Fibroblast of mammary gland (primary cell): ENCODE results near the gene HSDL2.
A peak's percentile ranks its signal among the peaks of the same experiment; 100 is the strongest.
"Not testable (repeated sequence)": the region's sequence is repeated elsewhere in the genome, so short reads cannot be mapped to it uniquely, and the experiment has no call there.

Experiments
- DNase-seq: peaks from one replicate; pipeline ENCODE4 v3.0.0-alpha.2; 2010; ENCODE audit warnings: low read depth
- H3K4me3 ChIP-seq: 2 replicates; pipeline ENCODE4 v1.5.1; 2011; ENCODE audit warnings: low read depth, mild to moderate bottlenecking, low read length, moderate library complexity; ENCODE audit not compliant: control insufficient read depth
- TF ChIP-seq, protein P1 (sequence below): conservative IDR thresholded peaks from 2 replicates; pipeline ENCODE4 v1.5.1; 2011; ENCODE audit warnings: low read depth, low read length, inconsistent platforms; ENCODE audit not compliant: control insufficient read depth, insufficient read depth

The HSDL2 gene

GRCh38 chr9:112364761-112365160, 15.1 kb upstream of the HSDL2 start:
- H3K4me3 ChIP-seq = no peak overlapping the region
- no peak for DNase-seq
- TF ChIP-seq, protein P1, sequence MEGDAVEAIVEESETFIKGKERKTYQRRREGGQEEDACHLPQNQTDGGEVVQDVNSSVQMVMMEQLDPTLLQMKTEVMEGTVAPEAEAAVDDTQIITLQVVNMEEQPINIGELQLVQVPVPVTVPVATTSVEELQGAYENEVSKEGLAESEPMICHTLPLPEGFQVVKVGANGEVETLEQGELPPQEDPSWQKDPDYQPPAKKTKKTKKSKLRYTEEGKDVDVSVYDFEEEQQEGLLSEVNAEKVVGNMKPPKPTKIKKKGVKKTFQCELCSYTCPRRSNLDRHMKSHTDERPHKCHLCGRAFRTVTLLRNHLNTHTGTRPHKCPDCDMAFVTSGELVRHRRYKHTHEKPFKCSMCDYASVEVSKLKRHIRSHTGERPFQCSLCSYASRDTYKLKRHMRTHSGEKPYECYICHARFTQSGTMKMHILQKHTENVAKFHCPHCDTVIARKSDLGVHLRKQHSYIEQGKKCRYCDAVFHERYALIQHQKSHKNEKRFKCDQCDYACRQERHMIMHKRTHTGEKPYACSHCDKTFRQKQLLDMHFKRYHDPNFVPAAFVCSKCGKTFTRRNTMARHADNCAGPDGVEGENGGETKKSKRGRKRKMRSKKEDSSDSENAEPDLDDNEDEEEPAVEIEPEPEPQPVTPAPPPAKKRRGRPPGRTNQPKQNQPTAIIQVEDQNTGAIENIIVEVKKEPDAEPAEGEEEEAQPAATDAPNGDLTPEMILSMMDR = no peak

- H3K4me3 ChIP-seq, DNase-seq: not testable (repeated sequence)
Observed at GRCh38 chr9:112365257-112365656, 14.7 kb upstream of the HSDL2 start.

DNA sequence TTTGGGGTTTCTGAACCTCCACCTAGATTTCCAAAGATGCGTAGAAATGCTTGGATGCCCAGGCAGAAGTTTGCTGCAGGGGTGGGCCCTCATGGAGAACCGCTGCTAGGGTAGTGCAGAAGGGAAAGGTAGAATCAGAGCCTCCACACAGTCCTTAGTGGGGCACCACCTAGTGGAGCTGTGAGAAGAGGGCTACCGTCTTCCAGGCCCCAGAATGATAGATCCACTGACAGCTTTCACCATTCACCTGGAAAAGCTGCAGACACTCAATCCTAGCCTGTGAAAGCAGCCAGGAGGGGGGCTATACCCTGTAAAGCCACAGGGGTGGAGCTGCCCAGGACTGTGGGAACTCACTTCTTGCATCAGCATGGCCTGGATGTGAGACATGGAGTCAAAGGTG, 13.3 kb upstream of the HSDL2 start:
- no peak for DNase-seq
- TF ChIP-seq, protein P1 = peak; percentile 7
- H3K4me3 ChIP-seq = no peak overlapping the region

DNA sequence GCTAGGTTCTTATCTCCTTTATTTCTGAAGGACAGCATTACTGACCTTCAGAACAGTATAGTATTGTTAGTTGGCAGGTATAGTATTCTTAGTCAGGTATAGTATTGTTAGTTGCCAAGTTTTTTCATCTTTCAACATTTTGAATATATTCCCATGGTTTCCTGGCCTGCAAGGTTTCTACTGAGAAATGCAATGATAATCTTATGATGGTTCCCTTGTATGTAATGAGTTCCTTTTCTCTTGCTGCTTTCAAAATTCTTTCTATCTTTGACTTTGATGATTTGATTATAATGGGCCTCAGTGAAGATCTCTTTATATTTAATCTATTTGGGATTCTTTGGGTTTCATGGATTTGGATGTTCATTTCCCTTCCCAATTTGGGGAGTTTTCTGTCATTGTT, 12.4 kb upstream of the HSDL2 start:
- H3K4me3 ChIP-seq = no peak overlapping the region
- TF ChIP-seq, protein P1 = no peak
- DNase-seq = no peak

DNA sequence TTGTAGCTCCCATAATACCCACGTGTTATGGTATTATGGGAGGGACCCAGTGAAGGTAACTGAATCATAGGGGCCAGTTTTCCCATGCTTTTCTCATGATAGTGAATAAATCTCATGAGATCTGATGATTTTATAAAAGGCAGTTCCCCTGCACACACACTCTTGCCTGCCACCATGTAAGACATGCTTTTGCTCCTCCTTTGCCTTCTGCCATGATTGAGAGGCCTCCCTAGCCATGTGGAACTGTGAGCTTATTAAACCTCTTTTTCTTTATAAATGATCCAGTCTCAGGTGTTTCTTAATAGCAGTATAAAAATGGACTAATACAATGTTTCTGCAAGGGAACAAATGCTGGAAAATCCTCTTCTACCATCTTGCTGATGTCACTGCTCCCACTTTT, 10.1 kb upstream of the HSDL2 start:
- H3K4me3 ChIP-seq = no peak overlapping the region
- TF ChIP-seq, protein P1 = no peak
- DNase-seq = no peak

- no peak overlapping the region for H3K4me3 ChIP-seq
- DNase-seq = no peak
- TF ChIP-seq, protein P1 = no peak
Observed at GRCh38 chr9:112371060-112371459, 8.8 kb upstream of the HSDL2 start.

DNA sequence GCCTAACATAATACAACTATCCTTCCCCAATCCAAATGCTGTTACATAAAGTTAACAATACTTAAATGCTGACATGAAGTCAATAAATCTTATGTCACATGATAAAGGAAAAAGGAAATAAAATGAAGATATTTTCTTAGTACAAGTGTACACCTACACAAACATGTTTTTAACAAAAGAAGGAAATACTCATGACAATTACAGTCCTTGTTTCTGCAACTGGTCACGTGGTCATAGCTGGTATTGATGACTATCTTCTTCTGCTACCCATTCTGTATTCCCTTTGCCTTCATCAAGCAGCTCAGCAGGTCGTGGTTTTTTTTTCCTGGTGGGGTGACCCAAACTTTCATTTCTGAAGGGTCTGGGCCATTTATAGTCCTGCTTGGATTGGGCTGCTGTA, 6.2 kb upstream of the HSDL2 start:
- not testable (repeated sequence) for H3K4me3 ChIP-seq, DNase-seq

DNA sequence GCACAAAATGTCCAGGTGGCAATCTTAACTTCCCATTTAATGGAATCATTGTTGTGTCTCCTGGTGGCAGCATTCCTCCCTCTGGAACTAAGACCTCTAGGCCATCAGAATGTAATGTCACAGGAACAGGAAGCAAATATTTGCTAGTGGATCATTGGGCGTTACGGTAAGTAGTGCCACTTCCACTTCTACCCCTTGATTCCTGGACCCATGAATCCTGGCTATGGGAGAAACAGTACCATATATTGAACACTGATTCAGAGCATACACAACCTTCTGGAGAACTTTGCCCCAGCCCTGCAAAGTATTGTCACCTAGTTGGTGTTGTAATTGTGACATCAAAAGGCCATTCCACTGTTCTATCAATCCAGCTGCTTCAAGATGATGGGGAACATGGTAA, 5.7 kb upstream of the HSDL2 start:
- H3K4me3 ChIP-seq, DNase-seq: not testable (repeated sequence)

DNA sequence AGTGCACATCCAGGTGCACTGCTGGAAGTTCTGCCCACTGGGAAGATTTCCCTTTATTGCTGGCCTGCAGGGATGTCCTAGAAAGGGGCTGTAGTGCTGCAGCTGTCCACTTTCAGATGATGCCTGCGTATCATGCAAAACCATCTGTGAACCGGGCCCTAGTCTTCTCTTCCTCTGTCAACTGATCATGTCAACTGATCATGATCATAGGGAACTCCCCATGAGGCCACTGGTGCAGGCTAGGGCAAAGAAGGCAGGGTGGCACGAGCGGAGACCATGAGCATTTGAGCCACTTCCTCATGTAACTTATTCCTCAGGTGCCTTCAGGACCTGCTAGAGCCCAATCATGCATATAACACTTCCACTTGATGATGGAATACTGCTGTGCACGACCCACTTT, 4.5 kb upstream of the HSDL2 start:
- no peak overlapping the region for H3K4me3 ChIP-seq
- TF ChIP-seq, protein P1 = no peak
- DNase-seq = no peak
